Fibroblast of gingiva (primary cell): ENCODE data around the gene CLDN19.
"Not testable (repeated sequence)": the region's sequence is repeated elsewhere in the genome, so short reads cannot be mapped to it uniquely, and the experiment has no call there.

Experiments
- DNase-seq: peaks from one replicate; pipeline ENCODE4 v3.0.0-alpha.2; 2011; ENCODE audit warnings: low read depth

The CLDN19 gene

DNA sequence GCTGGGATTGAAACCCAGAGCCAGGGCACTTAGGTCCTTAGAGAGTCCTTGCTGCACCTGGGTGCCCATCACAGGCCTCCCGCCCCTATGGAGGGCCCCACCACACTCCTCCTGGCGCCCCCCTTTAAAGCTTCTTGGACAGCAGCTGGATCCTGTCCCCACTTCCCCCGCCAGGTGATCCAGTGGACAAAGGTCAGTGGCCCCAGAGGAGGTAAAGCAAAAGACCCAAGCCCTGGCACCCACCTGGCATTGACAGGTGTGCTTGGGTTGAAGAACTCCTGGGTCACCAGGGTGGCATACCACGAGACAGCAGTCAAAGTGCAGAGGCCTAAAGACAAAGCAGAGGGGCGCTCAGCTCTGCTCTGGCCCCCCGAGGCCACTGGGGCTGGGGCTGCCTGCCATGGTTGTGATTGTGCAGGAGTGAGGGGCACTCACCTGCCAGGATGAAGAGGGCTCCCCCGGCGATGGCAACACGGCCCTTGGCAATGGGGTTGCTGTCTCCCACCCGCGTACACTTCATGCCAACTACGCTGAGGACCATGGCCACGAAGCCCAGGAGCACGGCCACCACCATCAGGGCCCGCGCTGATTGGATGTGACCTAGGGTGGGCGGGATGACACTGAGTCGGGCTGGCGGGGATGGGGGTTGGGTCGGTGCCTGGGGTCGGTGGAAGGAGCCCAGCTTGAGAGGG is 1.9 kb downstream of the CLDN19 start:
- DNase-seq = no peak

DNA sequence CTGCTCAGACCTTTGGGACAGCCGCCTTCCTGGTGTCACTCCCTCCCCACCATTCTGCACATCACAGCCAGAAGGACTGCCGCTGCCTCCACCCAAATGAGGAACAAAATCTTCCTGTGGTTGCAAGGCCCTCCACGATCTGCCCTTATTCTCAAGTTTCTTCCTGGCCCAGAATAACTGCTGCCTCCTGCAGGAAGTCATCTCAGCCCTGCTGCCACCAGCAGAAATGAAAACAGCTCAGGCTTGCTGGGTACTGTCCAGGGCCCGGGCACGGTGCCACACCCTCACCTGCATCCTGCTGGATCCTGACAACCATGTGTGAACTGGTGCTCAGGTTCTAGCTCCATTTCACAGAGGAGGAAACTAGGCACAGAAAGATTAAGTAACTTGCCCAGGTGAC is 2.8 kb downstream of the CLDN19 start:
- no peak for DNase-seq

DNA sequence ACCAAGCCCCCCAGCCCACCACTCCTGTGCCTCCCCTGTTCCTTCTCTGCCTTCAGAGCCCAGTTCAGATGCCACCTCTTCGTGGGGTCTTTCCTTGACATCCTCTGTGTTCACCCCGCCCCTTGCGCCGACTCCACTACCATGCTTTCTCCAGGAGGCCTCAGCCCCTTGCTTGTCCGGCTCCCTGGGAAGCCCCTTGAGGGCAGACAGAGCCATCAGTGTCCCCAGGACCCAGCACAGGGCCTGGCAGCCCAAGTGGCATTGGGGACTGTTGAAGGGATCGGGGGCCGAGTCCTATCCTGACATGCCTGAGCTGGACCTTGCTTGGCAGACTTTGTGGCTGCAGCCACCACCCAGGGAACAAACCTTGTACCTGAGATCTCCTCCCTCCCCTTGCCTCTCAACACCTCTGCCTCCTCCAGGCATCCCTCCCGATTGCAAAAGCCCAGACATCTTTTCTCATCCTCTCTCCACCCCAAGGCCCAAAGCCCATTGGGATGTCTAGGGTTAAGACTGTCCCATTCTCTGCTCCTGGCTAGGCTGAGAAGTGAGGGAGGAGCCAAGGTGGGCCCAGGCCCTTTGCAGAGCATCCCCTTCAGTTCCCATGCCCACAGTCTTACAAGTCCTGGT is 3.4 kb downstream of the CLDN19 start:
- DNase-seq = no peak

DNA sequence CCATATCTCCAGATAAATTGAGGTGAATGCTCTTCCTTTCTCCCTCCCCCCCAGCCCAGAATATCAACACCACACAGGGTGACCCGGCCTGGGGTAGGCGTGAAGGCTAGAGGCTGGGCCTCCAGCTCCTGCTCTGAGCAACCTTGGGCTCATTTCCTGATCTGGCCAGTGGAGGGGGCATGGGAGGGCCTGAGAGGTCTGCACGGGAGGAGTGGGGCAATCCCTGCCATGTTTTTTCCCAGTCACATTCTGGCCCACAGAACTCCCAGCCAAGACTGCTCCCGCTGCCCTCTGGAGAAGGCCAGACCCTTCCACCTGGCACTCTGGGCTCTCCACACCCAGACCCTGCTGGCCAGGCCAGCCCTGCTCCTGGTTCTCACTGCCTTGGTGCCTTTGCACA is 3.9 kb downstream of the CLDN19 start:
- DNase-seq = no peak

DNA sequence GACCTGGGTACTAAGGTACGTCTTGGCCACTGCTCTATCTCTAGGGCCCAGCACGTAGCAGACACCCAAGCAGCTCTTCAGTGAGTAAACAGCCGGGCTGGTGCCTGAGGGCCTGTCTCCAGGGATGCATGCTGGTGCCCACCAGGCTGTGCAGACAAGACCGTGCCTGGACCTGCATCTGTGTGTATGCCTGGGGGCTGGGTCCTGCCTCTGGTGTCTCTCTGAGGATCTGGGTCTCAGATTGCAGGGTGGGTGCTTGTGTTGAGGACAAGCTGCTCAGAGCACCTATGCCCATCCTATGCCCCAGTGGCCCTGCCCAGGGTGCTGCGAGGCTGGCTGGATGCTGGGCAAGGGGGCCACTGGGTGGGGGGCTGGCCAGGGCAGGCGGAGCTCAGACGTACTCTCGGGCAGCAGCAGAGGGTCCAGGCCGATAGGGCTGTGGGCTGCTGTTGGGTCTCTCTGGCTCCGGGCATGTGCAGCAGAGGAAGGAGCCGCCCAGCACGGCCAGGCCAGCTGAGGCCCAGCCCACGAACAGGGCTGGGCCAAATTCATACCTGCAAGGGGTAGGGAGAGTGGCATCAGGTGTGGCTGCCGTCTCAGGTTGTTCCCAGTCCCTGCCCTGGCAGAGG is 4.4 kb downstream of the CLDN19 start:
- DNase-seq = no peak

DNA sequence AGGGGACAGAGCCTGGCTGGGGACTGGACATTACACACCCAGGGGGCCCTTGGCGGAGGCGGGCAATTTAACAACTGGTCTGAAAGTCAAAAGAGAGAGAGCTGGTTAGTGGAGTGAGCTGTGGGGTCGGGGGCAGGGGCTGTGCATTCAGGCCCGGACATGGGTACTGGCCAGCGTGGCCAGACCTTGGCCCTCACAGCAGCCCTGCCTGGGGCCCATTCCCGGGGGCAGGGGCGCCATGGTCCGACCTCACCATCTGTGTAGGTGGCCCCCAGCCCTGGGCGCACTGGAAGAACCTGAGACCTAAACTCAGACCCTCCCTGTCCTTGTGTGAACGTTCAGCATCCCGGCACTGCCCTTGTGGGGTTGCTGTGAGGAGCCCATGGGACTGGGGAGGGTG is 5.0 kb downstream of the CLDN19 start:
- no peak for DNase-seq

DNA sequence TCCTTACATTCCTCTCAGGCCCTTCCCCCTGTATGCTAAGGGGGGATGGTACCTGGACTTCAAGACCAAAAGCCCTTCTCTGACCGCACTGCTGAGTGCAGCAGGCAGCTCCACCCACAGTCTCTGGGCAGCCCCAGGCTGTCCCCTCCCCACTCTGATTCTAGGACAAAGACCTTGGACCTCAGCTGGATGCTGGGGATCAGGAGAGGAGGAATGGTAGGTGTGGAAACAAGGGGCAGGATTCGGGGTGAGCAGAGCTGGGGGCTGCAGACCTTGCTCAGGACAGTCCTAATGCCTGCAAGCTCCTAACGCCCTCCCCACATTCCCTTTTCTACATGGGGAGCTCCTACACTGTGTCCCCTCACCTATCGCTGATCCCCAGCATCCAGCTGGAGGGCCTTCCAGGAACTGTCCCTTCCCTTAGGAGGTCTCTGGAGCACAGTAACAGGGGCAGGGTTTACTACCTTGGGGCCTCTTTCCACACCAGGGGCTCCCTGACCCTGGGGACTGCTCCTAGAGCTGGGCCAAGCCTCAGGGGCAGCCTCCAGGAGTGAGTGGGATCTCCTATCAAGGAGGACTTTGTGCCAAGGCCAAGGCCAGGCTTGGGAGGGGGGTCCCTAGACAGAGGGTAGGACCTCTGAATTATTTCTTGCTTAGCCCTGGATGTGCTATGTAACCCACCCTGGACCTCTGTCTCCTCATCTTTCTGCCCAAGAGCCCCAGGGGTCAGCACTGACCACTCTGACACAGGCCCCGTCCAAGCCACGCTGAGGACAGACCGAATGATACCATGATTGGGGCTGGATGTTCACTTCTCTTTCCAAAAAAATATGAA is 5.6 kb downstream of the CLDN19 start:
- DNase-seq = no peak

DNA sequence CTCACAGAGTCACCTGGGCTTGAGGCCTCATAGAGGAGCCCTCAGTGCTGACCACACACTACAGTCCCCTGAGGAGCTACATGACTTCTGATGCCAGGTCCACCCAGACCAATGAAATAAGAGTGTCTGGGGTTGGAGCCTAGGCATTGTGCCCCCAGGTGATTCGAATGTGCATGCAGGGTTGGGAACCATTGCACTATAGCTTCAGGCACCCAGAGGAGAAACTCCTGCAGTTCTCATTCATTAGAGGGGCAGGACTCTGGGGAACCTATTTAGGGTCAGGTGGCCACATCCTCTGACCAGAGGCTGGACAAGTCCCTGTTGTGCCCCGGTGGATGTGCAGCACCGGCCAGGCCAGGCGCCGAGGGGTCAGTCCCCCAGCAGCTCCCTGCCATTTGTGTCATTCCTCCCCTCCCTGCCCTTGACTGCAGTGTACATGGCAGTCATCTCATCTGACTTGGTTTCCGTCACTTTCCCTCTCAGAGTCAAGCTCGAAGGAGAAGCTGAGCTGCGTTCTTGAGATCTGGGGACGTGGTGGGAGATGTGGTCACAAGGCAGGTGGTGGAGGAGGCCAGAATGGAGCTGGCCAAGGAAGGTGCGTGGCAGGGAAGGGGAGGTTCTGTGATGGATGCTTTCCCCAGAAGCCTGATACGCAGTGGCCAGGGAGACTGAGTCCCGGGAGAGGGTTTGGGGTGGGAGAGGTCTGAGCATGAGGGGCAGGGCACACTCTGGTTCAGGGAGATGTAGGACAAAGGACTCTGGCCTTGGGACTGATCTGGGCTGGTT is 6.4 kb downstream of the CLDN19 start:
- no peak for DNase-seq

DNA sequence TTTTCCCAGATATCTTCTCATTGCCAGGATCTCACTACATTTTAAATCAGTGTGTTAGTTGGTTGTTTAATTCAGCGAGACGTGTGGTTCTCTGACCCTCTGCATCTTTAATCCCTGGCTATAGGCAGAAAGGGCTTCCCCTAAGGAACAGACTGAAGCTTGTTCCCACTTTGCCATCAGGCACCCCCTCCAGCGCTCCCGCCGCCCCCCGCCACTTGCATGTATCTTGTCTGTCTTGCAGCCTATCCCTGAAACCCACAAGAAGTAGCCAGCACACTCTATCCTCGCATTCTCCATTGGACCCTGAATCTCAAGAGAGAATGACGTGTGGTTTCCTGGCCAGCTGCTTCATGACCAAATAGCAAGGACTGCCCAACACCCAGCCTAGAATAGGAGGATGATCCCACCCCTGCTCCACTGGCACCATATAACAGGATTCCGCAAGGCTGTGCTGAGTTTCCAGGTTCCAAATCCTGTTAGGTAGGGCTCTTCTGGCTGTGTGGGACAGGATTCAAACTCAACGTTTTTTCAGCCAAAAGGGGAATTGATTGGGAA is 7.8 kb downstream of the CLDN19 start:
- DNase-seq = no peak

DNA sequence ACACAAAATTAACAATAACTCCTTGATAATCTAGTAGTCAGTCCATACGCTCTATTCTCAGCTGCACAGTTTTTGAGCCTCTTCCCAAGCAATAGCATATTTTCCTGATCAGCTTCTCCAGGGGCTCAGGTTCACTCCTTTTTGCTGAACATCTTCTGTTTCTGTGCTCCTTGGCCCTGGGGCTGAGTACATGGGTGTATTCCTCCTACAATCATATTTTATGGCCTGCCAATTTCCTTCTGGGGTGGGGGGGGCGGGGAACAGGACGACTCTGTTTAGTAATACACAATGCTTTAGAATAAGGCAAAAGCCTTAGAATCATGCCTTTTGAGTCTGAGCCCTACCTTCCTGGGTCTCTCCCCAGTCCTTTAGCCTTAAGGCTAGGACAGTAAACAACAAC is 8.5 kb downstream of the CLDN19 start:
- DNase-seq = no peak

DNA sequence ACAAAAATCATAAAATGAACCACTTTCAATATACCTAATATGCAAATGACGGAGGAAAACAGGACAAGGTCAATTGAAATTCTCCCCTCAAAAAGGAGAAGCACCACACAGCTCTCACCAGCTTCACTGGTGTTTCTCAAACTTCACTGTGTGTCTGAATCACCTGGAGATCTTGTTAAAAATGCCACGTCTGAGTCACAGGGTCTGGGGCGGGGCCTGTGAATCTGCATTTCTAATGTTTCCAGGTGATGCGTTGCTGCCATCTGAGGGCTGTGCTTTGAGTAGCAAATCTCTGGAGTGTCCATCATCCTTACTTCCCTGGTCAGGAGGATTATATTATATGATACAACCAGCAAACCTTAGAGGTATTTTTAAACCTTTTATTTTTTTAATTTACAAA is 9.0 kb downstream of the CLDN19 start:
- no peak for DNase-seq

DNA sequence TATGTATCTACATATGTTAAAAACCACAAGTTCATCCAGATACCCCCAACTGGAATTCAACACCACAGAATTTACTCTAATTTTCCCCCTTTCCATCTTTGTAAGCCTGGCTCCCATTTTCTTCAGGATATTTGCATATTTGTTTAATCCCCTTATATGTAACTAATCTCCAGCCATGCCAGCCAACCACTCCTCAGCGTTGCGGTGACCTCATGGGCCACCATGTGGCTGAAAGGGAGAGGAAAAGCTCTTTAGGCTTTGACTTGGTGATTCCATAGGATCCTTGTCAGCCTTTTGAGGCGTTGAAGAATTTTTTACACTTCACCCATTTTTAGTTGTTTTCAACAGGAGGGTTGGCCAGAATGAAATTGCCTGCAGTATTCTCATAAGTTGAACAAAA is 10.0 kb downstream of the CLDN19 start:
- no peak for DNase-seq

DNA sequence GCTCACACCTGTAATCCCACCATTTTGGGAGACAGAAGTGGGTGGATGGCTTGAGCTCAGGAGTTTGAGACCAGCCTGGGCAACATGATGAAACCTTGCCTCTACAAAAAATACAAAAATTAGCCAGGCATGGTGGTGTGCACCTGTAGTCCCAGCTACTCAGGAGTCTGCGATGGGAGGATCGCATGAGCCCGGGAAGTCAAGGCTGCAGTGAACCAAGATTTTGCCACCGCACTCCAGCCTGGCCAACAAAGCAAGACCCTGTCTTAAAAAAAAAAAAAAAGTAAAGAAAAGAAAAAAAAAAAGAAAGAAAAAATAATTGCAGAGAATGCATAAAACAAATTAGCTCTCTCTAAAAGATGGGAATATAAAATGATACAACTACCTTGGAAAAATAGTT is 14.2 kb downstream of the CLDN19 start:
- DNase-seq = not testable (repeated sequence)

DNA sequence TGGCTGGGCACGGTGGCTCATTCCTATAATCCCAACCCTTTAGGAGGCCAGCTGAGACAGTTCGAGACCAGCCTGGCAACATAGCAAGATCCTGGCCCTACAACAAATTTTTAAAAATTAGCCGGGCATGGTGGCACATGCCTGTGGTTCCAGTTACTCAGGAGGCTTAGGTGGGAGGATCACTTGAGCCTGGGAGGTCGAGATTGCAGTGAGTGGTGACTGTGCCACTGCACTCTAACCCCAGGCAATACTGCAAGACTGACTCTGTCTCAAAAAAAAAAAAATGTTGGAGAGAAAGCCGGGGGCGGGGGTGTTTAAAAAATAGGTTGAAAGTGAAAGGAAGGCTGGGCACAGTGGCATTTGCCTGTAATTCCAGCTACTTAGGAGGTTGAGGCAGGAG is 16.5 kb downstream of the CLDN19 start:
- DNase-seq = no peak

DNA sequence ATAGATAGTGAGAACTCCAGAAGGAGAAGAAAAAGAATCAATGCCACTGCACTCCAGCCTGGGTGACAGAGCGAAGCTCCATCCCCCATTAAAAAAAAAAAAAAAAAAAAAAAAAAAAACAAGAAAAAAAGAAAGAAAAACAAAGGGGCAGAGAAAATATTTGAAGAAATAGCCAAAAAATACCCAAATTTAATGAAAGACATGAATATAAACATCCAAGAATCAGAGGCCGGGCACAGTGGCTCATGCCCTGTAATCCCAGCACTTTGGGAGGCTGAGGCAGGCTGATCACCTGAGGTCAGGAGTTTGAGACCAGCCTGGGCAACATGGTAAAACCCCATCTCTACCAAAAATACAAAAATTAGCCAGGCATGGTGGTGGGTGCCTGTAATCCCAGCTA is 17.6 kb downstream of the CLDN19 start:
- not testable (repeated sequence) for DNase-seq

DNA sequence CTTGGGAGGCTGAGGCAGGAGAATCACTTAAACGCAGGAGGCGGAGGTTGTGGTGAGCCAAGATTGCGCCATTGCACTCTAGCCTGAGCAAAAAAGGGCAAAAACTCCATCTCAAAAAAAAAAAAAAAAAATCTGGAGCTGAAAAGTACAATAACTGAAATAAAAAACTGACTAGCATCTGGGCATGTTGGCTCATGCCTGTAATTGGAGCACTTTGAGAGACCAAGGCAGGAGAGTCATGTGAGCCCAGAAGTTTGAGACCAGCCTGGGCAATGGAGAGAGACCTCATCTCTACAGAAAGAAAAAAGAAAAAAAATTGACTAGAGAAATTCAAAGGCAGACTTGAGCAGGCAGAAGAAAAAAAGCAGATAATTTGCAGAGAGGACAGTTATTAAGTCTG is 18.1 kb downstream of the CLDN19 start:
- no peak for DNase-seq

DNA sequence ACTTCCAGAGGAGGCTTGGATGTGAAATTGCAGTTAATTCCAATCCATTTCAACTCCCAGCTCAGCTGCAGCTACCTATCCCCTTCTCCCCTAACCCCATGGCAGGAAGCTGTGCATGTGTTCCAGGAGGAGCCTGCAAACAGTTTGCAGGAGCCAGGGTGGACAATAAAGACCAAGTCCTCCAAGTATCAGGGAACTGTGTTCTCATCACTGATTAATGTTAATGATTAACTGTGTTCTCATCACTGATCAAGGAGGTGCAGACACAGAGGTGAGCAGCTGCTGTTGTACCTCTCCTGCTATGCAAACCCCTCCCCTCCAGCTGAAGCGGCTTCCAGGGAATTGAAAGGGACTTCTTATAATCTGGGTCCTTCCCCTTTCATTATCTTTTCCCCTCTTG is 19.2 kb downstream of the CLDN19 start:
- DNase-seq = no peak

DNA sequence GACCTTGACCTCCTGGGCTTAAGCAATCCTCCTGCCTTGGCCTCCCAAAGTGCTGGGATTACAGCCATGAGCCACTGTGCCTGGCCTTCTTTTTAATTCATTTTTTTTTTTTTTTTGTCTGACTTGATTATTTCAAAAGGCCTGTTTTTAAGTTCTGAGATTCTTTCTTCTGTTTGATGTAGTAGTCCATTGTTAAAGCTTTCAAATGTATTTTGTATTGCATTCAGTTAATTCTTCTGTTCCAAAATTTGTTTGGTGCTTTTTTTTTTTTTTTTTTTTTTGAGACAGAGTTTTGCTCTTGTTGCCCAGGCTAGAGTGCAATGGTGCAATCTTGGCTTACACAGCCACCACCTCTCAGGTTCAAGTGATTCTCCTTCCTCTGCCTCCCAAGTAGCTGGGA is 25.6 kb downstream of the CLDN19 start:
- not testable (repeated sequence) for DNase-seq

DNA sequence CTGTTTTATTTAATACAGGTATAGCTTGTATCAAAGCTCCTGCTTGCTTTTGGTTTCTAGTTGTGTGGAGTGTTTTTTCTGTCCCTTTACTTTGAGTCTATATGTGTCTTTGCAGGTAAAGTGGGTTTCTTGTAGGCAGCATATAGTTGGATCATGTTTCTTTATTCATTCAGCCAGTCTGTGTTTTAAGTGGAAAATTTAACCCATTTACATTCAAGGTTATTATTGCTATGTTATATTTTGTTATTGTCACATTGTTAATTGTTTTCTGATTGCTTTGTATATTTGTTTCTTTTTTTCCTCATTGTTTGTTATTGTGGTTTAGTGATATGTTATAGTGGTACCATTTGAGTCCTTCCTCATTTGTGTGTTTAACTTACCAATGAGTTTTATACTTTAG is 26.7 kb downstream of the CLDN19 start:
- DNase-seq = no peak

DNA sequence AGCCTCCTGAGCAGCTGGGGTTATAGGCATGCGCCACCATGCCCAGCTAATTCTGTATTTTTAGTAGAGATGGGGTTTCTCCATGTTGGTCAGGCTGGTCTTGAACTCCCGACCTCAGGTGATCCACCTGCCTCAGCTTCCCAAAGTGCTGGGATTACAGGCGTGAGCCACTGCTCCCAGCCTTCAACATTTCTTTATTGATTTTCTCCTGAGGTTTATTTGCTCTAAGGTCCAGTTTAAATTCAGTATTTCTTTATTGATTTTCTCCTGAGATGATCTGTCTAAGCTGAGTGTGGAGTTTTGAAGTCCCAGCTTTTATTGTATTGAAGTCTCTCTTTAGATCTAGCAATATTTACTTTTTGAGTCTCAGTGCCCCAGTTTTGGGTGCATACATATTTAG is 27.2 kb downstream of the CLDN19 start:
- DNase-seq = not testable (repeated sequence)

DNA sequence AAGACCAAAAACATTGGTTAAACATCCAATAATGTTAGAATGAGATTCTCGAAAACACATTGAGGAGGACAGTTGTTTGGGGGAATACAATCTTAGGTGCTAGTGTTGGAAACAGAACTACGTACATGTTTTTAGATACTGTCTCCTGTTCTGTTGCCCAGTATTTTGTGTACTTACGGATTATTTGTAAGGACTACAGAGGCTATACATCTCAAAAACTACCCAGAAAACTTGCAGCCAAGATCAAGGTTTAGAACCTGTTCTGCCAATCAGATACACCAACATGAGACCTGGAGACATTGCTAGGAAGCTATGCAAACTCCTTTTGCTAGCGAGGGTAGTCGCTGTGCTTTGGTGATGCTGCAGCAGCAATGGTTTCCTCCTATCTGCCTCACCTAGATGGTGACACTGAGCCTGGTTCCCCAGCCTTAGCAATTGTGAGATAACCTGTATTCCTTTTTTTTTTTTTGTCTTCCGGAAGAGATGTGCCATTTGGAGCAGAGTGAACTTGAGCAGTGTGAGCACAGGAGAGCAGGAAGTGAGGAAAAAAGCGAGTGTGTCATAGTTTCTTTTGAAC is 36.1 kb downstream of the CLDN19 start:
- no peak for DNase-seq
